ENCODE data around the gene ADAMTS14. TPM values are rescaled to one million over a fixed set of nuclear protein-coding genes. Genes with fewer than 3 reads are reported as not detected.
A peak's percentile ranks its signal among the peaks of the same experiment; 100 is the strongest.

Gene ADAMTS14
- polyA plus RNA-seq, 3 donors: 0.05 TPM; not detected in 2

DNA sequence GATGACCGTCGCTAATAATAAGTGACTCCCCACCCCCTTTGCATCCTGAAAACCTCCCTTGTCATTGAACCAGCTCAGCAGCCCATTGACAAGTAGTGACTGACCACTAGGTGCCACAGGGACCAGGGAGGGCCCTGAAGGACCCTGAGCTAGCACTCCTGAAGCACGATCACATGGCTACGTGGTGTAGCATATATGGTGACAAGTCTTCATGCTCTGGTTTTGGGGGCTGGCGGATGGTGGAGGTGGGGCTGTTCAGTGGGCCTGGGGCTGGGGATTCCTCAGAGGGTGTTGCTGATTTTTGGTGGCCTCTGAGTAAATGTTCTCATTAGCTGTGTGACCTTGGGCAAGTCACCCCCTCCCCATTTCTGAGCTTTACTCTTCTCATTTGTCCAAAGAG lies 4.7 kb downstream of the ADAMTS14 start:
- DNase-seq: no peak
- peaks cover 0 to 2% (median 0%) of the 10 kb centered on the region in 7 donors for H3K9me3 Mint-ChIP-seq
- Histone ChIP-seq H4K20me1 (ENCODE audit: insufficient read depth, low read length) (no peaks in the 10 kb centered on the region), H3K27me3 (ENCODE audit: control insufficient read depth in 2 of 2, insufficient read depth in 2 of 2, low read length in 2 of 2) (peaks cover 9 to 13% of the 10 kb centered on the region in 2 donors), H3K4me2 (replicated peaks; ENCODE audit: extremely low read depth, low read length, poor library complexity, severe bottlenecking) (no peak overlapping the region), H3K4me3 (replicated peaks in 1 of 3; ENCODE audit: low read depth in 2 of 3, low read length in 3 of 3) (no peak overlapping the region), H3K79me2 (ENCODE audit: insufficient read depth, low read length) (no peaks in the 10 kb centered on the region), H3K4me1 (ENCODE audit: control insufficient read depth in 1 of 2, insufficient read depth in 2 of 2, low read length in 2 of 2) (peaks cover under 1 to 6% of the 10 kb centered on the region in 2 donors), H2AFZ (ENCODE audit: insufficient read depth, low read depth, low read length, poor library complexity, severe bottlenecking) (no peak overlapping the region), H3K9me3 (replicated peaks in 1 of 2; ENCODE audit: control insufficient read depth in 1 of 2, insufficient read depth in 1 of 2, low read length in 2 of 2) (no peaks in the 10 kb centered on the region), H3K27ac (ENCODE audit: low read depth in 1 of 2, low read length in 2 of 2) (no peak overlapping the region), H3K9ac (ENCODE audit: insufficient read depth, low read length, poor library complexity, severe bottlenecking) (no peak overlapping the region), H3K36me3 (replicated peaks in 1 of 2; ENCODE audit: control insufficient read depth in 1 of 2, insufficient read depth in 2 of 2, low read length in 2 of 2) (no peaks in the 10 kb centered on the region)
- no peak overlapping the region for H3K4me3 Mint-ChIP-seq
- H3K27me3 Mint-ChIP-seq (ENCODE audit: low read depth in 3 of 3): peaks cover 18 to 23% (median 19%) of the 10 kb centered on the region in 3 donors
- 83% methylated on average over 3 of the region's 5 CpGs for WGBS (ENCODE audit: insufficient coverage)
- no peaks in the 10 kb centered on the region for H3K36me3 Mint-ChIP-seq
- intact Hi-C loops (cut with micrococcal nuclease): no loop called here
- H3K27ac Mint-ChIP-seq: no peak overlapping the region
- peaks cover 3% of the 10 kb centered on the region for H3K4me1 Mint-ChIP-seq
- TF ChIP-seq, protein P1, sequence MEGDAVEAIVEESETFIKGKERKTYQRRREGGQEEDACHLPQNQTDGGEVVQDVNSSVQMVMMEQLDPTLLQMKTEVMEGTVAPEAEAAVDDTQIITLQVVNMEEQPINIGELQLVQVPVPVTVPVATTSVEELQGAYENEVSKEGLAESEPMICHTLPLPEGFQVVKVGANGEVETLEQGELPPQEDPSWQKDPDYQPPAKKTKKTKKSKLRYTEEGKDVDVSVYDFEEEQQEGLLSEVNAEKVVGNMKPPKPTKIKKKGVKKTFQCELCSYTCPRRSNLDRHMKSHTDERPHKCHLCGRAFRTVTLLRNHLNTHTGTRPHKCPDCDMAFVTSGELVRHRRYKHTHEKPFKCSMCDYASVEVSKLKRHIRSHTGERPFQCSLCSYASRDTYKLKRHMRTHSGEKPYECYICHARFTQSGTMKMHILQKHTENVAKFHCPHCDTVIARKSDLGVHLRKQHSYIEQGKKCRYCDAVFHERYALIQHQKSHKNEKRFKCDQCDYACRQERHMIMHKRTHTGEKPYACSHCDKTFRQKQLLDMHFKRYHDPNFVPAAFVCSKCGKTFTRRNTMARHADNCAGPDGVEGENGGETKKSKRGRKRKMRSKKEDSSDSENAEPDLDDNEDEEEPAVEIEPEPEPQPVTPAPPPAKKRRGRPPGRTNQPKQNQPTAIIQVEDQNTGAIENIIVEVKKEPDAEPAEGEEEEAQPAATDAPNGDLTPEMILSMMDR (IDR thresholded peaks at IDR 0.05): no peak

DNA sequence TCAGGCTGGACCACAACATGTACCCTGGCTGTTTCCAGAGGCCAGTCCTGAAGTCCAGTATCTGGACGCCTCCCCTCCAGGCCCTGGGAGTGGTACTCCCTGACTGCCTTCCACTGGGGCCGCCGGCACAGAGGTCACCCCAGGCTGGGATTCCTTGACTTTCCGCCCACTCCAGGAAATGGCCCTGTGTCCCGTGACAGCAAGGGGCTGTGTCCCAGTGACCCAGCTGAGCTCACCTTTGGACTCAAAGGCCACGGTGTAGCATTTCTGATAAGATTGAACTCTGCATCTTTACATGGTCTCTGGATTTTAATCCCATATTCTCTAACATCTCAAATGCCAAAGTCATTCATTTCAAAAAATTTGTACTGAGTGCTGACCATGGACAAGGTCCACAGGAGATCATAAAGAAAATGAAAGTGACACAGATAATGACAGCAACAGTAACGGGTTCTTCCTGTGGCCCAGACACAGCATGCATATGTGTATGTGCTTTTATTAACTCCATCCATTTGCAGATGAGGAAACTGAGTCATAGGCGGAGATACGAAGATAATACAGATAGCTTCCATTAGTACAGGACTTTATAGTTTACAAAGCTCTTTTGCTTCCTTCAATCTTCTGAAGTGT lies 5.4 kb downstream of the ADAMTS14 start:
- no peaks in the 10 kb centered on the region for H4K20me1 ChIP-seq (ENCODE audit: insufficient read depth, low read length)
- H3K4me1 Mint-ChIP-seq: peaks cover 3% of the 10 kb centered on the region
- TF ChIP-seq, protein P1 (IDR thresholded peaks at IDR 0.05): no peak
- H3K79me2 ChIP-seq (ENCODE audit: insufficient read depth, low read length): no peaks in the 10 kb centered on the region
- H2AFZ ChIP-seq (ENCODE audit: insufficient read depth, low read depth, low read length, poor library complexity, severe bottlenecking): no peak overlapping the region
- peaks cover 0 to 2% of the 10 kb centered on the region in 2 donors for H3K4me1 ChIP-seq (ENCODE audit: control insufficient read depth in 1 of 2, insufficient read depth in 2 of 2, low read length in 2 of 2)
- H3K36me3 ChIP-seq (replicated peaks in 1 of 2; ENCODE audit: control insufficient read depth in 1 of 2, insufficient read depth in 2 of 2, low read length in 2 of 2): no peaks in the 10 kb centered on the region
- peaks cover 0 to 2% (median 0%) of the 10 kb centered on the region in 7 donors for H3K9me3 Mint-ChIP-seq
- no peak for DNase-seq
- no peak overlapping the region for H3K4me2 ChIP-seq (replicated peaks; ENCODE audit: extremely low read depth, low read length, poor library complexity, severe bottlenecking)
- no peaks in the 10 kb centered on the region for H3K9me3 ChIP-seq (replicated peaks in 1 of 2; ENCODE audit: control insufficient read depth in 1 of 2, insufficient read depth in 1 of 2, low read length in 2 of 2)
- WGBS (ENCODE audit: insufficient coverage): 88% methylated on average over 7 of the region's 9 CpGs
- H3K4me3 Mint-ChIP-seq: no peak overlapping the region
- H3K4me3 ChIP-seq (replicated peaks in 1 of 3; ENCODE audit: low read depth in 2 of 3, low read length in 3 of 3): no peak overlapping the region
- intact Hi-C loops (cut with micrococcal nuclease): no loop called here
- H3K27ac Mint-ChIP-seq: peak overlapping the region in 1 of 7 donors; percentile 64
- H3K27me3 ChIP-seq (ENCODE audit: control insufficient read depth in 2 of 2, insufficient read depth in 2 of 2, low read length in 2 of 2): peaks cover 9 to 11% of the 10 kb centered on the region in 2 donors
- no peaks in the 10 kb centered on the region for H3K36me3 Mint-ChIP-seq
- no peak overlapping the region for H3K27ac ChIP-seq (ENCODE audit: low read depth in 1 of 2, low read length in 2 of 2)
- peaks cover 17 to 20% (median 17%) of the 10 kb centered on the region in 3 donors for H3K27me3 Mint-ChIP-seq (ENCODE audit: low read depth in 3 of 3)
- no peak overlapping the region for H3K9ac ChIP-seq (ENCODE audit: insufficient read depth, low read length, poor library complexity, severe bottlenecking)
